IMR-90 (cell line): ENCODE measurements around the gene SLCO2B1. TPM values are rescaled to one million over a fixed set of nuclear protein-coding genes. Genes with fewer than 3 reads are reported as not detected.

Experiments used
- ATAC-seq: fragments of 200-7000 bp; cut with Tn5 transposase; 2 replicates; pipeline ENCODE4 v1.9.1; 2020; ENCODE audit warnings: low read depth, mild to moderate bottlenecking, moderate library complexity
- BruUV-seq: library from RNA; stranded (reverse); fragments of 400-500 nt; replicated peaks from 2 replicates; lab custom pipeline; 2021; lab: Mats Ljungman, UMichigan
- CTCF ChIA-PET: fragments of 300-600 bp; formaldehyde crosslinking; extraction: SDS; loops from one replicate; lab custom pipeline; 2021; ENCODE audit warnings: antibody characterized with exemption; lab: Yijun Ruan, JAX
- POLR2A ChIA-PET: fragments of 300-600 bp; sonication (Branson Sonifier 250); formaldehyde crosslinking; loops from one replicate; lab custom pipeline; 2022; ENCODE audit warnings: antibody characterized with exemption; ENCODE audit not compliant: unreplicated experiment; lab: Charles Lee
- DNase-seq: peaks from one replicate; pipeline ENCODE4 v3.0.0; 2013
- H2AFZ ChIP-seq: replicated peaks from 2 replicates; pipeline ENCODE3; 2013; ENCODE audit warnings: low read length, mild to moderate bottlenecking; ENCODE audit not compliant: poor library complexity
- H2AK5ac ChIP-seq: 2 replicates; pipeline ENCODE4 v1.6.1; 2013; ENCODE audit warnings: low read depth, low read length, inconsistent platforms
- H2AK9ac ChIP-seq: replicated peaks from 2 replicates; pipeline ENCODE3; 2013; ENCODE audit warnings: mild to moderate bottlenecking, low read depth, low read length, moderate library complexity; ENCODE audit not compliant: poor library complexity
- H2BK120ac ChIP-seq: 2 replicates; pipeline ENCODE4 v1.6.1; 2013; ENCODE audit warnings: low read depth, low read length, inconsistent platforms
- H2BK15ac ChIP-seq: 3 replicates; pipeline ENCODE4 v1.6.1; 2013; ENCODE audit warnings: low read depth, low read length, inconsistent platforms
- H2BK20ac ChIP-seq: 2 replicates; pipeline ENCODE4 v1.6.1; 2013; ENCODE audit warnings: low read depth, mild to moderate bottlenecking, inconsistent platforms, low read length, moderate library complexity
- H2BK5ac ChIP-seq: 2 replicates; pipeline ENCODE4 v1.6.1; 2013; ENCODE audit warnings: mild to moderate bottlenecking, low read depth, low read length, inconsistent platforms; ENCODE audit not compliant: poor library complexity, severe bottlenecking
- H3K14ac ChIP-seq: replicated peaks from 2 replicates; pipeline ENCODE4 v1.6.1; 2013; ENCODE audit warnings: low read depth, low read length, inconsistent platforms
- H3K18ac ChIP-seq: 2 replicates; pipeline ENCODE4 v1.6.1; 2013; ENCODE audit warnings: low read depth, low read length, control low read depth
- H3K23ac ChIP-seq: 2 replicates; pipeline ENCODE4 v1.6.1; 2013; ENCODE audit warnings: low read depth, low read length, inconsistent platforms
- H3K27ac ChIP-seq: 2 replicates; pipeline ENCODE4 v1.5.1; 2013; ENCODE audit warnings: mild to moderate bottlenecking, control low read depth, low read length; ENCODE audit not compliant: insufficient read depth
- H3K27me3 ChIP-seq: 2 replicates; pipeline ENCODE4 v1.6.1; 2013; ENCODE audit warnings: low read length; ENCODE audit not compliant: control insufficient read depth, insufficient read depth
- H3K36me3 ChIP-seq: 2 replicates; pipeline ENCODE4 v1.6.1; 2013; ENCODE audit warnings: low read length, mixed read lengths; ENCODE audit not compliant: control insufficient read depth, insufficient read depth
- H3K4ac ChIP-seq: 2 replicates; pipeline ENCODE4 v1.6.1; 2013; ENCODE audit warnings: low read depth, low read length, inconsistent platforms
- H3K4me1 ChIP-seq: 2 replicates; pipeline ENCODE4 v1.6.1; 2013; ENCODE audit warnings: low read length, mixed read lengths; ENCODE audit not compliant: control insufficient read depth, insufficient read depth
- H3K4me2 ChIP-seq: 2 replicates; pipeline ENCODE4 v1.6.1; 2013; ENCODE audit warnings: low read depth, mild to moderate bottlenecking, control low read depth, low read length, moderate library complexity
- H3K4me3 ChIP-seq: 2 replicates; pipeline ENCODE4 v1.5.1; 2013; ENCODE audit warnings: low read depth, mild to moderate bottlenecking, control low read depth, low read length, moderate library complexity; ENCODE audit not compliant: insufficient read depth
- H3K56ac ChIP-seq: 2 replicates; pipeline ENCODE4 v1.6.1; 2013; ENCODE audit warnings: low read length, inconsistent platforms; ENCODE audit not compliant: insufficient read depth; ENCODE audit errors: extremely low read depth
- H3K79me1 ChIP-seq, 2 experiments: 2 replicates each; pipeline ENCODE4 v1.6.1; 2013; ENCODE audit warnings: low read length in 2 of 2, inconsistent platforms in 1 of 2, low read depth in 1 of 2
- H3K9ac ChIP-seq: 2 replicates; pipeline ENCODE4 v1.6.1; 2013; ENCODE audit warnings: low read depth, low read length, control low read depth
- H3K9me1 ChIP-seq: 2 replicates; pipeline ENCODE4 v1.6.1; 2013; ENCODE audit warnings: low read length, inconsistent platforms; ENCODE audit not compliant: insufficient read depth
- H3K9me3 ChIP-seq: 2 replicates; pipeline ENCODE4 v1.6.1; 2013; ENCODE audit warnings: low read length; ENCODE audit not compliant: control insufficient read depth, insufficient read depth
- H4K20me1 ChIP-seq: 2 replicates; pipeline ENCODE4 v1.6.1; 2013; ENCODE audit warnings: low read length, inconsistent platforms; ENCODE audit not compliant: insufficient read depth
- H4K5ac ChIP-seq: 2 replicates; pipeline ENCODE4 v1.6.1; 2013; ENCODE audit warnings: mild to moderate bottlenecking, low read depth, low read length, control low read depth
- H4K8ac ChIP-seq, 2 experiments: 2 replicates each; pipeline ENCODE4 v1.6.1; 2013; ENCODE audit warnings: low read depth in 2 of 2, low read length in 2 of 2, control low read depth in 1 of 2, inconsistent platforms in 1 of 2
- H4K91ac ChIP-seq: 2 replicates; pipeline ENCODE4 v1.6.1; 2013; ENCODE audit warnings: low read depth, low read length, inconsistent platforms; ENCODE audit not compliant: insufficient read depth
- BHLHE40 ChIP-seq: fragments of 150-350 bp; IDR thresholded peaks from 2 replicates; pipeline ENCODE4 v1.6.1; 2016; ENCODE audit warnings: mild to moderate bottlenecking, low read depth, low read length
- CEBPB ChIP-seq: IDR thresholded peaks from 2 replicates; pipeline ENCODE4 v1.6.1; 2012; ENCODE audit warnings: low read depth, low read length, improper control_type of control experiment
- CHD1 ChIP-seq: IDR thresholded peaks from 2 replicates; pipeline ENCODE4 v1.6.1; 2012; ENCODE audit warnings: low read depth, low read length, improper control_type of control experiment
- FOS ChIP-seq: fragments of 150-350 bp; IDR thresholded peaks from 2 replicates; pipeline ENCODE4 v1.6.1; 2016; ENCODE audit warnings: low read depth, low read length
- MAFK ChIP-seq: IDR thresholded peaks from 2 replicates; pipeline ENCODE4 v1.6.1; 2012; ENCODE audit warnings: low read depth, low read length, improper control_type of control experiment
- MAZ ChIP-seq: IDR thresholded peaks from 2 replicates; pipeline ENCODE4 v1.6.1; 2012; ENCODE audit warnings: low read depth, mild to moderate bottlenecking, low read length, improper control_type of control experiment, moderate library complexity, borderline replicate concordance
- MXI1 ChIP-seq: IDR thresholded peaks from 2 replicates; pipeline ENCODE4 v1.6.1; 2012; ENCODE audit warnings: low read depth, mild to moderate bottlenecking, low read length, moderate library complexity, borderline replicate concordance
- NFE2L2 ChIP-seq: fragments of 150-350 bp; IDR thresholded peaks from 2 replicates; pipeline ENCODE4 v1.6.1; 2016; ENCODE audit warnings: low read depth, mild to moderate bottlenecking, low read length
- POLR2A ChIP-seq: IDR thresholded peaks from 2 replicates; pipeline ENCODE4 v1.6.1; 2012; ENCODE audit warnings: mild to moderate bottlenecking, low read depth, low read length
- RAD21 ChIP-seq: IDR thresholded peaks from 2 replicates; pipeline ENCODE4 v1.6.1; 2012; ENCODE audit warnings: low read length, improper control_type of control experiment
- RCOR1 ChIP-seq: IDR thresholded peaks from 2 replicates; pipeline ENCODE4 v1.6.1; 2012; ENCODE audit warnings: mild to moderate bottlenecking, low read length, improper control_type of control experiment; ENCODE audit not compliant: insufficient replicate concordance
- RFX5 ChIP-seq: IDR thresholded peaks from 2 replicates; pipeline ENCODE4 v1.8.0; 2012; ENCODE audit warnings: low read depth, mild to moderate bottlenecking, low read length, moderate library complexity
- SMC3 ChIP-seq: fragments of 150-350 bp; IDR thresholded peaks from 2 replicates; pipeline ENCODE4 v1.6.1; 2016; ENCODE audit warnings: low read depth, mild to moderate bottlenecking, antibody characterized with exemption, low read length, moderate library complexity
- WGBS, 2 experiments: methylation state at CpG; one replicate each; pipeline versions ENCODE4 v1.1.5 to v1.1.7; 2013; ENCODE audit warnings: missing lambda C conversion rate in 2 of 2; ENCODE audit not compliant: insufficient read length in 1 of 2; ENCODE audit errors: extremely low coverage in 2 of 2; 5-methylcytosine and 5-hydroxymethylcytosine counted together
- dilution Hi-C: fragments of 300-500 bp; cut with HindIII; formaldehyde crosslinking; loops from one replicate; pipeline ENCODE4 v1.14.3; 2018; ENCODE audit warnings: low sequenced_read_pairs; ENCODE audit not compliant: unreplicated experiment
- in situ Hi-C: fragments of 300-500 bp; cut with MboI; formaldehyde crosslinking; loops from 3 replicates; pipeline ENCODE4 v1.14.3; 2019; ENCODE audit warnings: low sequenced_read_pairs, inconsistent platforms, mixed read lengths
- intact Hi-C: fragments of 100-400 bp; cut with micrococcal nuclease; formaldehyde crosslinking; loops from 2 replicates; pipeline ENCODE4 v1.10.0; 2022
- polyA plus RNA-seq, 3 experiments: library from polyadenylated mRNA; depleted of rRNA; stranded (reverse); fragments of >200 nt; gene quantifications; 2 replicates each; pipeline ENCODE4 v1.2.3, GENCODE V29; 2012; ENCODE audit warnings: low replicate concordance in 1 of 3
- total RNA-seq: library from RNA; depleted of rRNA; stranded (reverse); fragments of >200 nt; gene quantifications from 2 replicates; pipeline ENCODE4 v1.2.3, GENCODE V29; 2012
- TF ChIP-seq, protein P1 (sequence below): fragments of 150-350 bp; IDR thresholded peaks from 2 replicates; pipeline ENCODE4 v1.6.1; 2016; ENCODE audit warnings: low read depth, mild to moderate bottlenecking, low read length, moderate library complexity, borderline replicate concordance
- TF ChIP-seq, protein P2 (sequence below): conservative IDR thresholded peaks from 2 replicates; pipeline ENCODE4 v1.5.1; 2012; ENCODE audit warnings: mild to moderate bottlenecking, low read depth, low read length, improper control_type of control experiment
- TF ChIP-seq, protein P3 (sequence below): fragments of 150-350 bp; IDR thresholded peaks from 2 replicates; pipeline ENCODE4 v1.6.1; 2017; ENCODE audit warnings: mild to moderate bottlenecking, antibody characterized with exemption, low read length, low read depth

SLCO2B1 gene
- total and polyA plus RNA-seq, 2 of the 4 experiments (the other 2 are of a cell fraction) = not detected

DNA sequence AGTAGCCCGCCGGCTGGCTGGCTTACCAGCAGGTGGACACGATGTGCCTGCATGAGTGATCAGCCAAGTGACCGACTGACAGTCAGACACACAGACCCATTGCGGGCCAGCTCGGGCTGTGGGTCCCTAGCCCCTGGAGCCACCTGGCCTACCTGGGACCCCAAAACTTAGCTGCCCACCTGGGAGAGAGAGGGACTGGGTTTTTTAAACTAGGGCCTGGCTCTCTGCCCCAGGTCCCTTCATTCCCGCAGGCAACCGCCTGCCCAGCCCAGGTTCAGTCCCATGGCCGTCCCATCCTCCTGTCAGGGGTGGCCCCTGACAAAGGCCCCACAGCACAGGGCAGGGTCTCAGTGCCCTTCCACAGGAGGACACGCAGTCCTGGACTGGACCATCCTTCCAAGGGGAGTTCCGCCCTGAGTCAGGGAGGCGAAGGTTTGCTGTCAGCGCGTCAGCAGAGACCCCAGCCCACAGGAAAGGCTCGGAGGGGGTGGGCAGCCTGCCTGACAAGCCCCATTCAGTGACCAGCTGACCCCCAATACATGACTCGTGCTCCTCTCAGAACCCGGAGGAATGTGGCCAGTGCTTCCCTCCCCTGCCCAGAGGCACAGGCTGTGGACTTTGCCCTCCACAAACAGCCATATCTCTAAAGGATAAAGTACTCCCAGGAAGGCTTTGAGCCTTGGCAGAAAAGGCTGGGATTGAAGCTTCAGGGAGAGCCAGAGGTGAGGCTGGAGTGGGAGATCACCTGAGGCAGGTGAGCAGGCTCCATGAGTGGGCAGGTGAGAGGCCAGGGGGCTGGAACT, 8.4 kb downstream of the SLCO2B1 start:
- POLR2A ChIA-PET = no interaction called here
- Histone ChIP-seq H3K9ac (no peak overlapping the region), H3K4me3 (no peak overlapping the region), H2AK9ac (no peak overlapping the region), H2BK120ac (no peak overlapping the region), H4K5ac (no peak overlapping the region), H2AK5ac (no peak overlapping the region), H2BK15ac (no peak overlapping the region), H2BK5ac (no peak overlapping the region), H3K27ac (no peak overlapping the region), H3K36me3 (no peaks in the 10 kb centered on the region), H3K4me2 (no peak overlapping the region), H4K8ac (no peak overlapping the region), H4K20me1 (no peaks in the 10 kb centered on the region), H2AFZ (no peak overlapping the region), H4K91ac (no peak overlapping the region), H3K23ac (no peak overlapping the region), H3K9me1 (no peaks in the 10 kb centered on the region; the same call in 1 of the 2 replicates), H3K18ac (no peak overlapping the region), H2BK20ac (no peak overlapping the region), H3K4ac (no peak overlapping the region), H3K9me3 (peaks cover 2% of the 10 kb centered on the region; the same call in 1 of the 2 replicates), H3K14ac (no peak overlapping the region), H3K4me1 (no peaks in the 10 kb centered on the region), H3K27me3 (peaks cover 54% of the 10 kb centered on the region), H3K79me1 (no peaks in the 10 kb centered on the region), H3K56ac (no peak overlapping the region)
- CTCF ChIA-PET = no interaction called here
- TF ChIP-seq MAFK = no peak
- TF ChIP-seq RFX5 = no peak
- TF ChIP-seq, protein P1, sequence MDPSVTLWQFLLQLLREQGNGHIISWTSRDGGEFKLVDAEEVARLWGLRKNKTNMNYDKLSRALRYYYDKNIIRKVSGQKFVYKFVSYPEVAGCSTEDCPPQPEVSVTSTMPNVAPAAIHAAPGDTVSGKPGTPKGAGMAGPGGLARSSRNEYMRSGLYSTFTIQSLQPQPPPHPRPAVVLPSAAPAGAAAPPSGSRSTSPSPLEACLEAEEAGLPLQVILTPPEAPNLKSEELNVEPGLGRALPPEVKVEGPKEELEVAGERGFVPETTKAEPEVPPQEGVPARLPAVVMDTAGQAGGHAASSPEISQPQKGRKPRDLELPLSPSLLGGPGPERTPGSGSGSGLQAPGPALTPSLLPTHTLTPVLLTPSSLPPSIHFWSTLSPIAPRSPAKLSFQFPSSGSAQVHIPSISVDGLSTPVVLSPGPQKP = no peak
- TF ChIP-seq RCOR1 = no peak
- TF ChIP-seq SMC3 = no peak
- no peak for TF ChIP-seq BHLHE40
- TF ChIP-seq, protein P2, sequence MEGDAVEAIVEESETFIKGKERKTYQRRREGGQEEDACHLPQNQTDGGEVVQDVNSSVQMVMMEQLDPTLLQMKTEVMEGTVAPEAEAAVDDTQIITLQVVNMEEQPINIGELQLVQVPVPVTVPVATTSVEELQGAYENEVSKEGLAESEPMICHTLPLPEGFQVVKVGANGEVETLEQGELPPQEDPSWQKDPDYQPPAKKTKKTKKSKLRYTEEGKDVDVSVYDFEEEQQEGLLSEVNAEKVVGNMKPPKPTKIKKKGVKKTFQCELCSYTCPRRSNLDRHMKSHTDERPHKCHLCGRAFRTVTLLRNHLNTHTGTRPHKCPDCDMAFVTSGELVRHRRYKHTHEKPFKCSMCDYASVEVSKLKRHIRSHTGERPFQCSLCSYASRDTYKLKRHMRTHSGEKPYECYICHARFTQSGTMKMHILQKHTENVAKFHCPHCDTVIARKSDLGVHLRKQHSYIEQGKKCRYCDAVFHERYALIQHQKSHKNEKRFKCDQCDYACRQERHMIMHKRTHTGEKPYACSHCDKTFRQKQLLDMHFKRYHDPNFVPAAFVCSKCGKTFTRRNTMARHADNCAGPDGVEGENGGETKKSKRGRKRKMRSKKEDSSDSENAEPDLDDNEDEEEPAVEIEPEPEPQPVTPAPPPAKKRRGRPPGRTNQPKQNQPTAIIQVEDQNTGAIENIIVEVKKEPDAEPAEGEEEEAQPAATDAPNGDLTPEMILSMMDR = no peak
- TF ChIP-seq MAZ = no peak
- TF ChIP-seq POLR2A = no peak
- TF ChIP-seq, protein P3, sequence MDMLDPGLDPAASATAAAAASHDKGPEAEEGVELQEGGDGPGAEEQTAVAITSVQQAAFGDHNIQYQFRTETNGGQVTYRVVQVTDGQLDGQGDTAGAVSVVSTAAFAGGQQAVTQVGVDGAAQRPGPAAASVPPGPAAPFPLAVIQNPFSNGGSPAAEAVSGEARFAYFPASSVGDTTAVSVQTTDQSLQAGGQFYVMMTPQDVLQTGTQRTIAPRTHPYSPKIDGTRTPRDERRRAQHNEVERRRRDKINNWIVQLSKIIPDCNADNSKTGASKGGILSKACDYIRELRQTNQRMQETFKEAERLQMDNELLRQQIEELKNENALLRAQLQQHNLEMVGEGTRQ = no peak
- no peak for TF ChIP-seq MXI1
- no peak for TF ChIP-seq RAD21
- no peak for TF ChIP-seq FOS
- no peak for TF ChIP-seq CEBPB
- TF ChIP-seq NFE2L2 = no peak
- TF ChIP-seq CHD1 = no peak
- intact Hi-C loops = no loop called here
- in situ Hi-C loops = no loop called here
- DNase-seq (no peak), ATAC-seq (no peak)
- no TSS peak for BruUV-seq
- dilution Hi-C loops = no loop called here
- no CpG with 5 or more reads among the region's 17 CpGs for WGBS, 2 experiments
